GM13977 (cell line): ENCODE results near the gene FBN1.

Experiments
- DNase-seq: peaks from one replicate; pipeline ENCODE4 v3.0.0; 2012; ENCODE audit warnings: low spot score
- in situ Hi-C: fragments of 300-500 bp; cut with MboI; formaldehyde crosslinking; loops from one replicate; pipeline ENCODE4 v1.12.0; 2022; ENCODE audit warnings: low sequenced_read_pairs, low pct_unique_long_range_greater_than_20kb, mixed read lengths, inconsistent platforms; ENCODE audit not compliant: unreplicated experiment
- TF ChIP-seq, protein P1 (sequence below): IDR thresholded peaks from 2 replicates; pipeline ENCODE4 v1.5.1; 2012; ENCODE audit warnings: mild to moderate bottlenecking, control low read depth; ENCODE audit not compliant: insufficient read depth; ENCODE audit errors: extremely low read depth, missing control alignments

The FBN1 gene

DNA sequence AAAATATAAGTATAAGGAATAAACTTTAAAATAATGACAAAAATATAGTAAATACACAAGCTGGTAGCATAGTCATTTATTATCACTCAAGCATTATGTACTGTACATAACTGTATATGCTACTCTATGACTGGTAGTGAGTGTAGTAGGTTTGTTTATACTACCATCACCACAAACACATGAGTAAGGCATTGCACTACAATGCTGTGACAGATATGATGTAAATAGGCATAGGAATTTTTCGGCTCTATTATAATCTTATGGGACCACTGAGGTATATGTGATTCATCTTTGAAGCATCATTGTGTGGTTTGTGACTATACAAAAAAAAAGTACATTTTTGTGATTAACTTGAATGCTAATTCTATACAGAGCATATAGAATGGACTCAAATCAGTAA is 35.3 kb upstream of the FBN1 start:
- TF ChIP-seq, protein P1, sequence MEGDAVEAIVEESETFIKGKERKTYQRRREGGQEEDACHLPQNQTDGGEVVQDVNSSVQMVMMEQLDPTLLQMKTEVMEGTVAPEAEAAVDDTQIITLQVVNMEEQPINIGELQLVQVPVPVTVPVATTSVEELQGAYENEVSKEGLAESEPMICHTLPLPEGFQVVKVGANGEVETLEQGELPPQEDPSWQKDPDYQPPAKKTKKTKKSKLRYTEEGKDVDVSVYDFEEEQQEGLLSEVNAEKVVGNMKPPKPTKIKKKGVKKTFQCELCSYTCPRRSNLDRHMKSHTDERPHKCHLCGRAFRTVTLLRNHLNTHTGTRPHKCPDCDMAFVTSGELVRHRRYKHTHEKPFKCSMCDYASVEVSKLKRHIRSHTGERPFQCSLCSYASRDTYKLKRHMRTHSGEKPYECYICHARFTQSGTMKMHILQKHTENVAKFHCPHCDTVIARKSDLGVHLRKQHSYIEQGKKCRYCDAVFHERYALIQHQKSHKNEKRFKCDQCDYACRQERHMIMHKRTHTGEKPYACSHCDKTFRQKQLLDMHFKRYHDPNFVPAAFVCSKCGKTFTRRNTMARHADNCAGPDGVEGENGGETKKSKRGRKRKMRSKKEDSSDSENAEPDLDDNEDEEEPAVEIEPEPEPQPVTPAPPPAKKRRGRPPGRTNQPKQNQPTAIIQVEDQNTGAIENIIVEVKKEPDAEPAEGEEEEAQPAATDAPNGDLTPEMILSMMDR: no peak
- in situ Hi-C loops: no loop called here
- DNase-seq: no peak

DNA sequence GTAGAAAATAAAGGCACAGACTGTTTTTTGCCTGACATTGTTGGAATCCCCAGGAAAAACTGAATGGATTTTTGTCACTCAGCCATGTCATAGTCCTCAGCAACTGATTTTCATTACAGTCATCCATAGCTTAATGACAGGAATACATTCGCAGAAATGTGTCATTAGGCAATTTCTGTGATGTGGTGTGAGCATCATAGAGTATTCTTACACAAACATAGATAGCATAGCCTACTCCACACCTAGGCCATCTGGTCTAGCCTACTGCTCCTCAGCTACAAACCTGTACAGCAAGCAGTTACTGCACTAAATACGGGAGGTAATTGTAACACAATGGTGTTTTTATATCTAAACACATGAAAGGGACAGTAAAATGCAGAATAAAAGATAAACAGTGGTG is 34.4 kb upstream of the FBN1 start:
- in situ Hi-C loops: no loop called here
- TF ChIP-seq, protein P1: no peak
- DNase-seq: no peak

DNA sequence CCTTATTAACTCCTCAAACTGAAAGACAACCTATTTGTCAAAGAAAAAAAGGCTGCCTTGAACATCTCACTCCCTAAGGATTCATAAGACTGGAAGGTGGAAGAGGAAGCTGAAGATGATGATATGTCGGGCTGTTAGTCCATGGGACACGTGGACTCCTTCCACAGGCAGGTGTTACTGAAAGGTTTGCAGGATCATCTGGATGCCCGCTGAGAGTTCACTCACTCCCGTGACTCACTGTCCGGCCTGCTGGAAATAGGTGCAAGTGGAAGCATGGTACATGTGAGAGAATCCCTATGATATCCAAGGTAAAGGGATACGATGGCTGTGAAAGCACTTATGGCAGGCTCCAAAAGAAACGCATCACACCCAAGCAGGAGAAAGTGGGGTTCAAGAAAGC is 33.3 kb upstream of the FBN1 start:
- TF ChIP-seq, protein P1: no peak
- in situ Hi-C loops: no loop called here
- no peak for DNase-seq

DNA sequence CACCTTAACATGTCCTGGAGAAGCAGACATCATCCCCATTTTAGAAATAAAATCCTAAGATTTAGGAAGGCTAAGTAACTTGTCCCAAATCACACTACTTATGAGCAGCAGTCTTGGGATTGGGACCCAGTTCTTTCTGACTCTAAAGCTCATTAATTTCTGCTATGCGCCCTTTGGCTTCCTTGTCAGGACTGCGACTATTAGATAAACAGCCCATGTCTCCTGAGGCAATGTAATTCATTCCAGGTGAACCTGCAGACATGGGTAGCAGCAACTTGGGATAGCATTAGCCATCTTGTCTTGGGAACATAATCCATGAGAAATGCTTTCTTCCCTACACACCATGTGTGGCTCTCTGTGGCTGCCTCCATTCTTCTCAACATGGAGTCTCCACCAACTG is 32.3 kb upstream of the FBN1 start:
- in situ Hi-C loops: no loop called here
- TF ChIP-seq, protein P1: no peak
- DNase-seq: no peak

DNA sequence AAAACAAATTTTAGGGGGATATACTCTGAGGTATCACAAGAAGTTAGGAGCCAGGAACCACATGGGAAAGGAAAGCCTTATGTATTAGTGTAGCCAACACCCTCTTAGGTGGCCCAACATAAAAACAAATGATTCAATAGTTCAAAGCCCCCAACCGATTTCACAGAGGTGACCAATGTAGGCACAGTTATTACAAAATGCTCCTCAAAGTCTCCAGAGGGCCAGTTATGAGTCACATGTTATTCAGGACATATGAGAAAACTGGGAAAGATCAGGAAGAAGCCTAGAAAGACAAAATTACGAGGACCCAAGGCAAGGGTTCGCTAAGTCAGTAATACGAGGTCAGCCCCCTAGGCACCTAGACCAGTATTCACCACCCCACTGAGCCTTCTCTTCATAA is 29.9 kb upstream of the FBN1 start:
- DNase-seq: no peak
- in situ Hi-C loops: no loop called here
- TF ChIP-seq, protein P1: no peak

DNA sequence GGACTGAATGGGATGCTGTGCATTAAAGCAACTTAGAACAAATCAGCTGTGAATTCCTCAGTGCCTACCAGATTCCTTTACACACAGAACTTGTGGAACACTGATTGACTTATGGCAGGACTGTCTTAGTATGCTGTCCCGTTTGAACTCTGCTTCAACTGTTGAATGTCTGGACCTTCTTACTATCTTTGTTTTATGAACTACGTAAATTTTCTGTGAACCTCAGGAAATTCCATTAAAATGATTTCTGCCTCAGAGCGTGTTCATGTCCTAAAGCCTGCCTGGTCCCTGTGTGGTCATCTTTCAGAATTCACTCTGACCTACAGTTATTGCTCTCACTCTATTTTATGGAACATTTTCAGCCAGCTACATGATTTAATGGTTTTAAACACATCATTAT is 29.4 kb upstream of the FBN1 start:
- DNase-seq: no peak
- TF ChIP-seq, protein P1: no peak
- in situ Hi-C loops: no loop called here

DNA sequence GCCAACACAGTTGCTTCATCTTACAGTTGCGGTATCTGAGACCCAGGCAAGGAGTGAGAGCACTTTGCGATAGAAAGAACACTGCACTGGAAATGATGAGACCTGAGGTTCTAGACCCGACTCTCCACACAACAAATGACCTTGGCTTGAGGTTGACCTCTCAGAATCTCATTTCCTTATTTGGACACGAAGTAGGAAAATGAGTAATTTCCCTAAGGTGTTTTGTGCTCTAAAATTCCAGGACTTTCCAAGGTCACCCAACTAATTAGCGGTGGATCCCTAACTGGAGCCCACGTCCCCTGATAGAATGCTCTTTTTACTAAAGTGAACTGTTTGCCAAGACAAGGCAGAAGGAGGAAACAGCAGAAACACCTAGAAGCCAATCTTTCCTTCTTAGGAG is 26.7 kb upstream of the FBN1 start:
- in situ Hi-C loops: no loop called here
- DNase-seq: no peak
- TF ChIP-seq, protein P1: no peak
